Glutamatergic neuron (in vitro differentiated cells): ENCODE measurements around the gene NEK10. TPM values are rescaled to one million over a fixed set of nuclear protein-coding genes. Genes with fewer than 3 reads are reported as not detected.

ENCODE experiments used
- DNase-seq: peaks from one replicate; pipeline ENCODE4 v3.0.0; 2022
- H3K27ac Mint-ChIP-seq: one replicate; pipeline ENCODE4 v1.8.0; 2020; ENCODE audit warnings: mild to moderate bottlenecking, mixed read lengths, inconsistent platforms; ENCODE audit not compliant: unreplicated experiment
- H3K27me3 Mint-ChIP-seq: one replicate; pipeline ENCODE4 v1.8.0; 2020; ENCODE audit warnings: mild to moderate bottlenecking, moderate library complexity, mixed read lengths, inconsistent platforms; ENCODE audit not compliant: unreplicated experiment
- H3K36me3 Mint-ChIP-seq: one replicate; pipeline ENCODE4 v1.8.0; 2020; ENCODE audit warnings: mild to moderate bottlenecking, mixed read lengths, inconsistent platforms; ENCODE audit not compliant: unreplicated experiment
- H3K4me1 Mint-ChIP-seq: one replicate; pipeline ENCODE4 v1.8.0; 2020; ENCODE audit warnings: mild to moderate bottlenecking, low read depth, mixed read lengths, inconsistent platforms; ENCODE audit not compliant: unreplicated experiment
- H3K4me3 Mint-ChIP-seq: one replicate; pipeline ENCODE4 v1.8.0; 2020; ENCODE audit warnings: mild to moderate bottlenecking, mixed read lengths, inconsistent platforms; ENCODE audit not compliant: unreplicated experiment
- H3K9me3 Mint-ChIP-seq: one replicate; pipeline ENCODE4 v1.8.0; 2020; ENCODE audit warnings: mild to moderate bottlenecking, moderate library complexity, mixed read lengths, inconsistent platforms; ENCODE audit not compliant: unreplicated experiment
- CTCF ChIP-seq: fragments of 200-600 bp; sonication (generic); IDR thresholded peaks from one replicate; pipeline ENCODE4 v1.5.0; 2021; ENCODE audit not compliant: partially characterized antibody, unreplicated experiment
- total RNA-seq: library from RNA; stranded (reverse); fragmentation: NEBNext Ultra II Directional; extraction: Animal tissue kit (Norgen Biotek cat#: 25700); gene quantifications from one replicate; pipeline ENCODE4 v1.2.1, GENCODE V29; 2021; ENCODE audit not compliant: unreplicated experiment

NEK10 gene
- total RNA-seq, 1 donor from 2014 or later, result 1.5 TPM

GRCh38 chr3:27176256-27176655 is 192.9 kb downstream of the NEK10 start:
- H3K4me1 Mint-ChIP-seq, result no peaks in the 10 kb centered on the region
- H3K27ac Mint-ChIP-seq, result no peak overlapping the region

GRCh38 chr3:27174530-27174929 is 194.7 kb downstream of the NEK10 start:
- Mint-ChIP-seq H3K4me3 (no peak overlapping the region), H3K27ac (no peak overlapping the region), H3K4me1 (no peaks in the 10 kb centered on the region), H3K9me3 (no peaks in the 10 kb centered on the region), H3K36me3 (no peaks in the 10 kb centered on the region), H3K27me3 (no peaks in the 10 kb centered on the region)
- DNase-seq, result no peak
- no peak for TF ChIP-seq CTCF

More at GRCh38 chr3:27176256-27176655, 192.9 kb downstream of the NEK10 start:
- no peak for DNase-seq
- H3K4me3 Mint-ChIP-seq, result no peak overlapping the region
- TF ChIP-seq CTCF, result no peak
- no peaks in the 10 kb centered on the region for H3K9me3 Mint-ChIP-seq
- no peaks in the 10 kb centered on the region for H3K27me3 Mint-ChIP-seq
- no peaks in the 10 kb centered on the region for H3K36me3 Mint-ChIP-seq

GRCh38 chr3:27171113-27171512 is 198.1 kb downstream of the NEK10 start:
- Mint-ChIP-seq H3K4me3 (no peak overlapping the region), H3K27me3 (no peaks in the 10 kb centered on the region), H3K4me1 (peaks cover 2% of the 10 kb centered on the region), H3K9me3 (no peaks in the 10 kb centered on the region), H3K36me3 (no peaks in the 10 kb centered on the region), H3K27ac (no peak overlapping the region)
- DNase-seq, result no peak
- TF ChIP-seq CTCF, result no peak

GRCh38 chr3:27166888-27167287 is 202.3 kb downstream of the NEK10 start:
- no peaks in the 10 kb centered on the region for H3K9me3 Mint-ChIP-seq
- H3K27me3 Mint-ChIP-seq, result no peaks in the 10 kb centered on the region
- H3K4me3 Mint-ChIP-seq, result no peak overlapping the region
- H3K36me3 Mint-ChIP-seq, result no peaks in the 10 kb centered on the region
- H3K4me1 Mint-ChIP-seq, result peaks cover 17% of the 10 kb centered on the region
- no peak for DNase-seq
- H3K27ac Mint-ChIP-seq, result no peak overlapping the region
- no peak for TF ChIP-seq CTCF

- no peaks in the 10 kb centered on the region for H3K36me3 Mint-ChIP-seq
Observed at GRCh38 chr3:27165321-27165721, 203.9 kb downstream of the NEK10 start.

More at GRCh38 chr3:27165321-27165721, 203.9 kb downstream of the NEK10 start:
- Mint-ChIP-seq H3K4me1 (peaks cover 17% of the 10 kb centered on the region), H3K4me3 (no peak overlapping the region), H3K27ac (no peak overlapping the region), H3K9me3 (no peaks in the 10 kb centered on the region), H3K27me3 (no peaks in the 10 kb centered on the region)
- no peak for TF ChIP-seq CTCF
- no peak for DNase-seq
